OCI-LY3 (cell line): ENCODE results near the gene PDE9A.

ENCODE experiments used
- EZH2phosphoT487 ChIP-seq: fragments of 200-600 bp; shearing (Covaris generic); IDR thresholded peaks from 2 replicates; pipeline ENCODE4 v1.6.1; 2018; ENCODE audit warnings: antibody characterized with exemption, mixed run types, low read depth
- TF ChIP-seq, protein P1 (sequence below): fragments of 200-600, 300-600 bp; sonication (generic); IDR thresholded peaks from 2 replicates; pipeline ENCODE4 v1.5.1; 2014; ENCODE audit warnings: antibody characterized with exemption, low read length, low read depth

DNA sequence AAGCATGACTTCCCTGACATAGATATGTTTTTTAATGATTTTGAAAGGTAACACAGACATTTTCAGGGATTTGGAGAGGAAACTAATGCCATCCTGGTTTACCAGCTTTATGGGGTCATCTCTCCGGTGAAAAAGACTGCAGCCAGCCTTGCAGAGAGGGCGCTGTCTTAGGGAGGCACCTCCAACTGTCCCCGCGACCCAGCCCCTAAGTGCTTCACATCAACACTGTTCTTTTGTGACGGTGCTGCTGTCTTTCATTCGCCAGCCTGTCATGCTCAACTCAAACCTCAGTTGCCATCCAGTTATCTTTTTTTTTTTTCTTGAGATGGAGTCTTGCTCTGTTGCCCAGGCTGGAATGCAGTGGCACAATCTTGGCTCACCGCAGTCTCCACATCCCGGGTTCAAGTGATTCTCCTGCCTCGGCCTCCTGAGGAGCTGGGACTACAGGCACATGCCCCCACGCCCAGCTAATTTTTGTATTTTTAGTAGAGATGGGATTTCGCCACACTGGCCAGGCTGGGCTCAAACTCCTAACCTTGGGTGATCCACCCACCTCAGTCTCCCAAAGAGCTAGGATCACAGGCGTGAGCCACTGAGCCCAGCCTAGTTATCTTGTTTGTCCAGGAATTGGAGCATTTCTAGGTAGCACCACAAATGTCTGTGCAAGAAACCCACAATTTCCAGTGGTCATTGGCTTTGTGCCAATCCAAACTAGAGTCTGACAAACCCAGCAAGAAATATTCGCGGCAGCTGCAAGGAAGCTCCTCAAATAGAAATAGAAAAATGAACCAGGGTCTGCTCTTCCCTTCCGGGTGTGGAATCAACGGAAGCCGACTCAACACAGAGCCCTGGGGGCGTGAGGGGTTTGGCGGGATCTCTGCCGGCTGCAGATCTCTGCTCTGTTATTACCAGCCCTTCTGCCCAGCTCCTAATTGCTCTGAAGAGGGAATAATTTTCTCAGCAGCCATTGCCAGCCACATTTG lies 24.2 kb downstream of the PDE9A start:
- TF ChIP-seq, protein P1, sequence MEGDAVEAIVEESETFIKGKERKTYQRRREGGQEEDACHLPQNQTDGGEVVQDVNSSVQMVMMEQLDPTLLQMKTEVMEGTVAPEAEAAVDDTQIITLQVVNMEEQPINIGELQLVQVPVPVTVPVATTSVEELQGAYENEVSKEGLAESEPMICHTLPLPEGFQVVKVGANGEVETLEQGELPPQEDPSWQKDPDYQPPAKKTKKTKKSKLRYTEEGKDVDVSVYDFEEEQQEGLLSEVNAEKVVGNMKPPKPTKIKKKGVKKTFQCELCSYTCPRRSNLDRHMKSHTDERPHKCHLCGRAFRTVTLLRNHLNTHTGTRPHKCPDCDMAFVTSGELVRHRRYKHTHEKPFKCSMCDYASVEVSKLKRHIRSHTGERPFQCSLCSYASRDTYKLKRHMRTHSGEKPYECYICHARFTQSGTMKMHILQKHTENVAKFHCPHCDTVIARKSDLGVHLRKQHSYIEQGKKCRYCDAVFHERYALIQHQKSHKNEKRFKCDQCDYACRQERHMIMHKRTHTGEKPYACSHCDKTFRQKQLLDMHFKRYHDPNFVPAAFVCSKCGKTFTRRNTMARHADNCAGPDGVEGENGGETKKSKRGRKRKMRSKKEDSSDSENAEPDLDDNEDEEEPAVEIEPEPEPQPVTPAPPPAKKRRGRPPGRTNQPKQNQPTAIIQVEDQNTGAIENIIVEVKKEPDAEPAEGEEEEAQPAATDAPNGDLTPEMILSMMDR = no peak
- no peak for TF ChIP-seq EZH2phosphoT487
